Lower lobe of right lung (tissue), 2 donors: ENCODE results near the gene MAS1L. TPM values are rescaled to one million over a fixed set of nuclear protein-coding genes. Genes with fewer than 3 reads are reported as not detected.
A peak's percentile ranks its signal among the peaks of the same experiment; 100 is the strongest.

Experiments used
- ATAC-seq, 2 donors: fragments of 200-7000 bp; cut with Tn5 transposase; one replicate each; pipeline ENCODE4 v1.9.1; 2020 to 2022; ENCODE audit warnings: mild to moderate bottlenecking in 2 of 2, moderate library complexity in 2 of 2
- DNase-seq: peaks from one replicate; pipeline ENCODE4 v3.0.0-alpha.2; 2020
- H3K27ac ChIP-seq: fragments of 200-600 bp; one replicate; pipeline ENCODE4 v1.8.0; 2022
- H3K27me3 ChIP-seq: fragments of 200-600 bp; one replicate; pipeline ENCODE4 v1.8.0; 2022; ENCODE audit warnings: low read depth
- H3K36me3 ChIP-seq: fragments of 200-600 bp; one replicate; pipeline ENCODE4 v1.8.0; 2022; ENCODE audit warnings: mild to moderate bottlenecking
- H3K4me1 ChIP-seq: fragments of 200-600 bp; one replicate; pipeline ENCODE4 v1.8.0; 2022
- H3K4me3 ChIP-seq: fragments of 200-600 bp; one replicate; pipeline ENCODE4 v1.8.0; 2022; ENCODE audit warnings: mild to moderate bottlenecking
- H3K9me3 ChIP-seq: fragments of 200-600 bp; one replicate; pipeline ENCODE4 v1.8.0; 2022
- CTCF ChIP-seq: fragments of 200-600 bp; IDR thresholded peaks from one replicate; pipeline ENCODE4 v1.8.0; 2022; ENCODE audit warnings: antibody characterized with exemption, mild to moderate bottlenecking
- intact Hi-C: fragments of 100-400 bp; cut with DNase I; formaldehyde crosslinking; loops from one replicate; pipeline ENCODE4 v1.11.0; 2022
- total RNA-seq: library from RNA; stranded (reverse); fragmentation: NEBNext Ultra II Directional; extraction: Animal tissue kit (Norgen Biotek cat#: 25700); gene quantifications from one replicate; pipeline ENCODE4 v1.2.1, GENCODE V29; 2021
- donor health status: DM: no; HTN: yes; CAD: no; lungs with severe emphysema.

The MAS1L gene
- total RNA-seq, 1 donor from 2014 or later, result 0.50 TPM

- H3K36me3 ChIP-seq, result no peaks in the 10 kb centered on the region
- DNase-seq, result no peak
- TF ChIP-seq CTCF, result no peak
These were observed 41.3 kb upstream of the MAS1L start for GRCh38 chr6:29528988-29529560.

GRCh38 chr6:29528300-29528931 lies 40.7 kb upstream of the MAS1L start:
- no peak overlapping the region for H3K27ac ChIP-seq
- H3K9me3 ChIP-seq, result no peaks in the 10 kb centered on the region
- no peak for ATAC-seq
- intact Hi-C loops, result no loop called here
- no peaks in the 10 kb centered on the region for H3K4me1 ChIP-seq
- TF ChIP-seq CTCF, result no peak
- H3K27me3 ChIP-seq, result no peaks in the 10 kb centered on the region
- no peaks in the 10 kb centered on the region for H3K36me3 ChIP-seq
- DNase-seq, result no peak
- no peak overlapping the region for H3K4me3 ChIP-seq

More at GRCh38 chr6:29528988-29529560, 41.3 kb upstream of the MAS1L start:
- H3K27ac ChIP-seq, result no peak overlapping the region
- intact Hi-C loops, result no loop called here
- no peaks in the 10 kb centered on the region for H3K9me3 ChIP-seq
- H3K4me3 ChIP-seq, result no peak overlapping the region
- ATAC-seq, result no peak
- no peaks in the 10 kb centered on the region for H3K4me1 ChIP-seq
- no peaks in the 10 kb centered on the region for H3K27me3 ChIP-seq

GRCh38 chr6:29527564-29527963 lies 39.8 kb upstream of the MAS1L start:
- peak in 1 of 2 donors; percentile 14 for ATAC-seq

GRCh38 chr6:29527126-29527525 lies 39.4 kb upstream of the MAS1L start:
- no peak for TF ChIP-seq CTCF
- DNase-seq (no peak), ATAC-seq (no peak)
- Histone ChIP-seq H3K4me1 (no peaks in the 10 kb centered on the region), H3K9me3 (no peaks in the 10 kb centered on the region), H3K4me3 (no peak overlapping the region), H3K27me3 (no peaks in the 10 kb centered on the region), H3K27ac (no peak overlapping the region), H3K36me3 (no peaks in the 10 kb centered on the region)
- intact Hi-C loops, result no loop called here

More at GRCh38 chr6:29527564-29527963, 39.8 kb upstream of the MAS1L start:
- Histone ChIP-seq H3K27ac (no peak overlapping the region), H3K4me1 (no peaks in the 10 kb centered on the region), H3K27me3 (no peaks in the 10 kb centered on the region), H3K4me3 (no peak overlapping the region), H3K36me3 (no peaks in the 10 kb centered on the region), H3K9me3 (no peaks in the 10 kb centered on the region)
- no peak for DNase-seq
- intact Hi-C loops, result no loop called here
- TF ChIP-seq CTCF, result no peak

GRCh38 chr6:29525311-29525639 lies 37.5 kb upstream of the MAS1L start:
- no peak for TF ChIP-seq CTCF
- no peak for DNase-seq
- intact Hi-C loops, result no loop called here
- no peaks in the 10 kb centered on the region for H3K9me3 ChIP-seq
- no peak for ATAC-seq
- H3K4me3 ChIP-seq, result no peak overlapping the region
- H3K4me1 ChIP-seq, result no peaks in the 10 kb centered on the region
- H3K36me3 ChIP-seq, result no peaks in the 10 kb centered on the region
- H3K27ac ChIP-seq, result no peak overlapping the region
- H3K27me3 ChIP-seq, result no peaks in the 10 kb centered on the region
